Upper lobe of left lung (tissue), 6 donors: ENCODE results near the gene ZFP91. TPM values are rescaled to one million over a fixed set of nuclear protein-coding genes. Genes with fewer than 3 reads are reported as not detected.

Experiments used
- ATAC-seq, 2 donors: fragments of 200-7000 bp; cut with Tn5 transposase; one replicate each; pipeline ENCODE4 v1.9.1; 2022; ENCODE audit warnings: mild to moderate bottlenecking in 2 of 2, moderate library complexity in 2 of 2; ENCODE audit not compliant: low FRiP score in 2 of 2
- DNase-seq, 2 donors: peaks; one replicate each; pipeline ENCODE4 v3.0.0-alpha.2; 2019 to 2020
- H3K27ac ChIP-seq, 4 donors: fragments of 200-600 bp; sonication (generic); one replicate each; pipeline ENCODE4 v1.5.1; 2016 to 2019
- H3K27me3 ChIP-seq, 4 donors: fragments of 200-600 bp; sonication (generic); one replicate each; pipeline ENCODE4 v1.5.1; 2017 to 2019
- H3K36me3 ChIP-seq, 4 donors: fragments of 200-600 bp; sonication (generic); one replicate each; pipeline ENCODE4 v1.5.1; 2016 to 2019
- H3K4me1 ChIP-seq, 4 donors: fragments of 200-600 bp; sonication (generic); one replicate each; pipeline ENCODE4 v1.5.1; 2018 to 2019
- H3K4me3 ChIP-seq, 4 donors: fragments of 200-600 bp; sonication (generic); one replicate each; pipeline ENCODE4 v1.5.1; 2017 to 2019; ENCODE audit warnings: mild to moderate bottlenecking in 2 of 4, moderate library complexity in 1 of 4
- H3K9me3 ChIP-seq, 4 donors: fragments of 200-600 bp; sonication (generic); one replicate each; pipeline ENCODE4 v1.5.1; 2018 to 2019
- EP300 ChIP-seq, 4 donors: sonication (generic); formaldehyde crosslinking; IDR thresholded peaks; one replicate each; pipeline ENCODE4 v1.5.1; 2017; ENCODE audit warnings: antibody characterized with exemption in 4 of 4, control low read depth in 2 of 4
- POLR2A ChIP-seq, 4 donors: fragments of 450-650 bp; IDR thresholded peaks; one replicate each; pipeline ENCODE4 v1.5.1; 2016 to 2017; ENCODE audit warnings: antibody characterized with exemption in 4 of 4, mild to moderate bottlenecking in 2 of 4
- POLR2AphosphoS5 ChIP-seq, 2 donors: sonication (generic); formaldehyde crosslinking; IDR thresholded peaks; one replicate each; pipeline ENCODE4 v1.5.1; 2017; ENCODE audit warnings: antibody characterized with exemption in 2 of 2
- WGBS, 2 donors: methylation state at CpG; one replicate each; pipeline ENCODE4 v1.1.5; 2017 to 2018; 5-methylcytosine and 5-hydroxymethylcytosine counted together
- total RNA-seq, 6 donors: library from RNA; depleted of rRNA in 4 of 6; stranded (reverse); fragments of >200 nt in 4 of 6; gene quantifications; one replicate each; pipeline versions ENCODE4 v1.1.0 to v1.2.1, GENCODE V29; 2016 to 2021
- TF ChIP-seq, protein P1 (sequence below), 6 experiments: fragments of 450-650 bp in 4 of 6; fragments of 200-600 bp in 2 of 6; sonication (generic) in 2 of 6; IDR thresholded peaks; one replicate each; pipeline ENCODE4 v1.5.1; 2016 to 2019; ENCODE audit warnings: antibody characterized with exemption in 6 of 6
- donor health status: DM: no; HTN: no; CAD: no; lungs with moderate emphysema.
- donor health status: DM: no; HTN: yes; CAD: no; lungs with severe emphysema.

Gene ZFP91
- total RNA-seq, 6 donors from 2014 or later = 21.0 to 53.2 (median 40.9) TPM

DNA sequence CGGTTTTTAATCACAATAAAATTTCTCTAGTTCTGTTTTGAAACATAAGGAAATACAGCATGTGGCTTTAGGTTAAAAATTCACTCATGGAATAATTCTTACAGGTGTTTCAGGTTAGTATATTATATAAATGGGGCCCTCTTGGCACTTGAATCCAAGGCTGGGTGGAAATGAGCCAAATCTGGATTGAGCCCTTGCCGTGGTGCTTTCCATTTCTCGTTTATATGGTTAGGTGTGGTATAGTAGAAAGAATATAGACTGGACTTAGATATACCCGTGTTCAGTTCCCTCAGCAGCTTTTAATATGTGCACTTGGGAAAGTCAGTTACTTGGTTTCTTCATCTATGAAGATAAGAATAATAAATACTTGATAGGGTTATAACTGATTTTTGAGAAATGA is 16.0 kb downstream of the ZFP91 start:
- TF ChIP-seq POLR2AphosphoS5 (IDR thresholded peaks at IDR 0.05) = no peak
- no peak for TF ChIP-seq POLR2A (IDR thresholded peaks at IDR 0.05)
- no peak for TF ChIP-seq EP300 (IDR thresholded peaks at IDR 0.05)
- TF ChIP-seq, protein P1, sequence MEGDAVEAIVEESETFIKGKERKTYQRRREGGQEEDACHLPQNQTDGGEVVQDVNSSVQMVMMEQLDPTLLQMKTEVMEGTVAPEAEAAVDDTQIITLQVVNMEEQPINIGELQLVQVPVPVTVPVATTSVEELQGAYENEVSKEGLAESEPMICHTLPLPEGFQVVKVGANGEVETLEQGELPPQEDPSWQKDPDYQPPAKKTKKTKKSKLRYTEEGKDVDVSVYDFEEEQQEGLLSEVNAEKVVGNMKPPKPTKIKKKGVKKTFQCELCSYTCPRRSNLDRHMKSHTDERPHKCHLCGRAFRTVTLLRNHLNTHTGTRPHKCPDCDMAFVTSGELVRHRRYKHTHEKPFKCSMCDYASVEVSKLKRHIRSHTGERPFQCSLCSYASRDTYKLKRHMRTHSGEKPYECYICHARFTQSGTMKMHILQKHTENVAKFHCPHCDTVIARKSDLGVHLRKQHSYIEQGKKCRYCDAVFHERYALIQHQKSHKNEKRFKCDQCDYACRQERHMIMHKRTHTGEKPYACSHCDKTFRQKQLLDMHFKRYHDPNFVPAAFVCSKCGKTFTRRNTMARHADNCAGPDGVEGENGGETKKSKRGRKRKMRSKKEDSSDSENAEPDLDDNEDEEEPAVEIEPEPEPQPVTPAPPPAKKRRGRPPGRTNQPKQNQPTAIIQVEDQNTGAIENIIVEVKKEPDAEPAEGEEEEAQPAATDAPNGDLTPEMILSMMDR (IDR thresholded peaks at IDR 0.05) = no peak
- Histone ChIP-seq H3K27ac (no peak overlapping the region), H3K4me3 (no peak overlapping the region), H3K27me3 (no peaks in the 10 kb centered on the region), H3K9me3 (no peaks in the 10 kb centered on the region), H3K4me1 (peaks cover 0 to 6% (median 0%) of the 10 kb centered on the region in 4 donors), H3K36me3 (peaks cover 0 to 12% (median 0%) of the 10 kb centered on the region in 4 donors)
- DNase-seq = no peak
- no peak for ATAC-seq
- WGBS, 2 donors = 66 to 84% methylated on average over 4 of the region's 4 CpGs

DNA sequence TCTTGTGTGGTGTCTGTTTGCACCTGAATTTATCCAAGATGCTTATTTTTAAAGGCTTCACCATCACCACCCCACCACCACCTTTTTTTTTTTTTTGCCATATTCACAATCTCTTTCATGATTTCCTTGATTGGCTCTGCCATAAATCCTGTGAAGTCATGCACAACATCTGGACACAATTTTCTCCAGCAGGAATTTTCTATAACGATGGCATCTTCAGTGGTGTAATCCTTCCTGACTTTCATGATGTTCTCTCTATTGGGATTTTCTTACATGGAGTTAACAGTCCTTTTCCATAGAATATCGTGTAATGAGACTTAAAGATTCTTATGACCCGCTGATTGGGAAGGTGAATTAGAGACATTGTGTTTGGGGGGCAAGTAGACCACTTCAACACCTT is 17.8 kb downstream of the ZFP91 start:
- ATAC-seq = no peak
- H3K4me3 ChIP-seq = no peak overlapping the region
- H3K9me3 ChIP-seq = no peaks in the 10 kb centered on the region
- H3K36me3 ChIP-seq = peaks cover 0 to 12% (median 0%) of the 10 kb centered on the region in 4 donors
- H3K4me1 ChIP-seq = peaks cover 0 to 10% (median 0%) of the 10 kb centered on the region in 4 donors
- H3K27ac ChIP-seq = no peak overlapping the region
- TF ChIP-seq POLR2A (IDR thresholded peaks at IDR 0.05) = no peak
- TF ChIP-seq POLR2AphosphoS5 (IDR thresholded peaks at IDR 0.05) = no peak
- TF ChIP-seq EP300 (IDR thresholded peaks at IDR 0.05) = no peak
- TF ChIP-seq, protein P1 (IDR thresholded peaks at IDR 0.05) = no peak
- no peaks in the 10 kb centered on the region for H3K27me3 ChIP-seq
- WGBS, 2 donors = 87 to 91% methylated on average over 3 of the region's 3 CpGs
- DNase-seq = no peak

DNA sequence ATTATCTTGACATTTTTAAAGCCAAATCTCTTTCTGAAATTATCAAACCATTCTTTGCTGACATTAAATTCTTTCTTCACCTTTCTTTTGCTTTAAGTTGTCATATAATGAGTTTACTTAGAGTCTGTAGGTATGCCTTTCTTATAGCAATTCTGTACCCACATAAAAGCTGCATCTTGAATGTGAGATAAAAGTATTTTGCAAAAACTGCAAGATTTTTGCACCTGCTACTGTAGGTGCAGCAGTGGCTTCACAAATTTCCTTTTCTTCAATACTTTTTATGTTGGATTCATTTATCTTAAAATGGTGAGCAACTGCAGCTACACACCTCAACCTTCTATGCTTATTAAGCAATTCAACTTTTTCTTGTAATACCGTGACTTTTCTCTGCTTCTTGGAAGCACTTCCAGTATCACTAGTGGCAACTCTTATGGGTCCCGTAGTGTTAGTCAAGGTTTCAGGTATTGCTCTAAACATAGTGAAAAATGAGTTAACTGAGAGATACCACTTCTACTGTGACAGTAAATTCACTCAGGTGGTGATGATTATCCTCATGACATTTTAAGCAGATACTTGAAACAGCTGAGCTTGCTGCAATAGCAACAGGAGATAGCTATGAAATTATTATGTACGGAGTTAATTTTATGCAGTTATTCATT is 18.8 kb downstream of the ZFP91 start:
- H3K27ac ChIP-seq = no peak overlapping the region
- no peak overlapping the region for H3K4me3 ChIP-seq
- no peaks in the 10 kb centered on the region for H3K27me3 ChIP-seq
- H3K4me1 ChIP-seq = peaks cover 0 to 10% (median 0%) of the 10 kb centered on the region in 4 donors
- no peak for DNase-seq
- TF ChIP-seq EP300 (IDR thresholded peaks at IDR 0.05) = no peak
- no peak for TF ChIP-seq POLR2A (IDR thresholded peaks at IDR 0.05)
- no peaks in the 10 kb centered on the region for H3K9me3 ChIP-seq
- ATAC-seq = no peak
- peaks cover 0 to 12% (median 0%) of the 10 kb centered on the region in 4 donors for H3K36me3 ChIP-seq
- 82 to 83% methylated on average over 3 of the region's 3 CpGs for WGBS, 2 donors

DNA sequence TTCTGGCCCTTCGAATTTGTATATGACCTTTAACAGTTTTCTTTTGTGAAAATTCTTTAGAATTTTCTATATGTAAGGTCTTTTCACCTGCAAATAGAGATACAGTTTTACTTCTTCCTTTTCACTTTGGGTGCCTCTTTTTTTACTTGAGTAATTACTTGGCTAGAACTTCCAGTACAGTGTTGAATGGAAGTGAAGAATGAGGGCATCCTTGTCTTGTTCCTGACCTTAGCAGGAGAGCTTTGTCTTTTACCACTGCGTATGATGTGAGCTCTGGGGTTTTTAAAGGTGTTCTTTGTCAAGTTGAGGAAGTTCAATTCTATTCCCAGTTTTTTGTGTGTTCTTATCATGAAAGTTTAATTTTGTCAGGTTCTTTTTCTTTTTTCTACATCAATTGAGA is 21.6 kb downstream of the ZFP91 start:
- Histone ChIP-seq H3K9me3 (no peaks in the 10 kb centered on the region), H3K4me3 (no peak overlapping the region), H3K4me1 (peaks cover 0 to 5% (median 2%) of the 10 kb centered on the region in 4 donors), H3K27me3 (no peaks in the 10 kb centered on the region), H3K27ac (no peak overlapping the region), H3K36me3 (peaks cover 0 to 7% (median 0%) of the 10 kb centered on the region in 4 donors)
- ATAC-seq (no peak), DNase-seq (no peak)
- TF ChIP-seq, protein P1 (IDR thresholded peaks at IDR 0.05) = no peak
- TF ChIP-seq EP300 (IDR thresholded peaks at IDR 0.05) = no peak
- no peak for TF ChIP-seq POLR2AphosphoS5 (IDR thresholded peaks at IDR 0.05)
- TF ChIP-seq POLR2A (IDR thresholded peaks at IDR 0.05) = no peak
- WGBS, 2 donors = 91 to 96% methylated on average over 2 of the region's 2 CpGs

DNA sequence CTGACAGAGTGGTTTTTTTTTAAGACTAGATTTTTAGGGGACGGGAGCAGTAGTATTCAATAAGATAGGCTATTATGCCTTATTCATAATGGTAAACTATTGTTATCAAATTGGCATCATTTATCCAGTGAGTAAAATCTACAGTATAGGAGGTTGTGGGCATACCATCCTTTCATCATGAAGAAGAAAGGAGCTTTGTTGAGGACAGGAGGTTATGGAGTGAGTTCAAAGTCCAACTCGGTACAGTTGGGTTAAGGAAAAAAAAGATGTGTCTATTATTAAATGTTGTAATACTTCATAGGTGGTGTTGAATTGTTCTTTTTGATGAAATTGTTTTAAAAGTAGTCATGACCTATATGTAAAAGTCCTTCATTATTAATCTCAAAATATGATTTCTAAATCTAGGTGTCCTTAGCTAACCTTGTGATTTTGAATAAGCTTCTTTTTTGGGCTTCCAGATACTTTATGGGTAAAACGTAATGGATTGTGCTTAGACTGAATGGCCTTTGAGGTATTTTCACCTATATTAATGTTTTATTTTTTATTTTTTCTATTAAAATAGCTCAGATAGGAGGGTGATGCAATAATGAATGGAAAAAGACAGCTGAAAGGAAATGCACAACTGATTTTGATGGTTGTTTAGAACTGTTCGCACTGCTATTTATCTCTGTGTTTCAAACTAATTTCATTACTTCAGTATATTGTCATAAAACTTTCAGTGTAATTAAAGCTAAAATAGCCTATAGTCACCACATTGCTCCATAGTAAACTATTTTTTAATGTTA is 28.3 kb downstream of the ZFP91 start:
- TF ChIP-seq EP300 (IDR thresholded peaks at IDR 0.05) (no peak), POLR2AphosphoS5 (IDR thresholded peaks at IDR 0.05) (no peak), POLR2A (IDR thresholded peaks at IDR 0.05) (no peak)
- TF ChIP-seq, protein P1 (IDR thresholded peaks at IDR 0.05) = no peak
- peaks cover 12 to 23% (median 15%) of the 10 kb centered on the region in 4 donors for H3K36me3 ChIP-seq
- H3K4me3 ChIP-seq = no peak overlapping the region
- 87 to 92% methylated on average over 4 of the region's 4 CpGs for WGBS, 2 donors
- H3K4me1 ChIP-seq = peaks cover 0 to 11% (median 3%) of the 10 kb centered on the region in 4 donors
- H3K9me3 ChIP-seq = no peaks in the 10 kb centered on the region
- ATAC-seq = no peak
- no peak for DNase-seq
- H3K27ac ChIP-seq = no peak overlapping the region
- H3K27me3 ChIP-seq = no peaks in the 10 kb centered on the region
